RPMI8226 (cell line): Measurements from ENCODE around the gene TTC13.

Source experiments
- DNase-seq: peaks from one replicate; pipeline ENCODE4 v3.0.0-alpha.2; 2015

The TTC13 gene

DNA sequence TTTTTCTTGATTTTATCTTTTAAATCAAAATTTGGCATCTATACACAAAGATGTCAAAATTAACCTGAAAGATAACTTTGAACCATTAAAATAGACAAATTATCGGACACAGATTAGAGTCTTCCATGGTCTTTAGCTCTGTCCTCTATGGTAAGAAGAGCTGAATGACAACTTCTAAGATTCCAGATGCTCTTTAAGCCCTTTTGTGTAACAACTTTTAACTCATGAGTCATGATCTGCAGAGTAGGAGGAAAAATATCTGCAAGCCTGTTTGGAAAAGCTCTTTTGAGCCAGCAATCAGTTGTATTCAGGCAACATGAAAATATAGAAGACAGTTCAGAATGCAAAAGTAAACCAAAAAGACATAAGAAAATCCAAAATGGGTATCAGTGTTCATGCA lies 37.8 kb downstream of the TTC13 start:
- no peak for DNase-seq

DNA sequence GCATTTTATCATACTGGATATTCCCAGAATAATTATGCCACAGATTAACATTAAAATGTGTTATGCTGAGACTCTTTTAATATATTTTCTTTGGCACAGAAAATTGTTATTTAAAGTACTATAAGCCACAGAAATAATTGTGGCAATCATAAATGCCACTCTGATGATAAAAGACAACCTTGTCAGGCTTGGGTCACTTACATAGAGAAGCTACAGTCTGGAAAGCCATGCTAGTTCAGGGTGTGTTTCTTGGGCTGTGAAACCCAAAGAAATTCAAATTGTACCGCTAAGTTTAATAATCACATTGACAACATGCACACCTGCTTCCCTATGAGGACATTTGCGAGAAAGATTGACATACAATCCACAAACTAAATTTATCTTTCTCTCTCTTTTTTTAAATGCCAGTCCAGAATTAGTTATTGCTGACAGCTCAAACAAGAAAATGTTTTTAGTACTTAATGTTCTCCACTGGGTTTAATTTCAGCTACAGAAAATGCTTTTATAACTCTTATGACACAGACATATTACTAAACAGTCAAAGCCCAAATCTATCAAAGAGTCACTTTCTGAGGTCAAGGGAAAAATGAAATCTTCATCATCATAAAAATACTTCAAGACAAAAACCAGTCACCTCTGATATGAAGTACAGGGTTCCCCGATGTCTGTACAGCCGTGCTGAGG lies 38.7 kb downstream of the TTC13 start:
- DNase-seq: no peak

DNA sequence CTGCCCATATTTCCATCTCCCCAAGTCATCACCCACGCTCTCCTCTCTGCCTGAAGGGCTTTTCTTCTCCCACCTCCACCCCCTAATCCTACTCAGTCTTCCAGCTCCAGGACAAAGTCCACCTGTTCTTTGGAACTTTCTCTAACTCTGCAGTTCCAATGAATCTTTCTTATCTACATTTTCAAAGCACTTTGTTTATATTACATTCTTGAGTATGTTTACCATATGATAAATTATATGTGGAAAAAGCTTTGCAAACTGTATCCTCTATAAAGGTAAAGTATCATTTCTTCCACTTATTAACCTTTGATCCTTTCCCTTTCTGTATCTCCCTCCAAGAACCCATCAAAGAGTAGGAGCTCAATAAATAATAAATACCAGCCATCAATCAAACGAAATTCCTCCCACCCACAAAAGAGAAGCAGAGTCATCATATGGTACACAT lies 39.7 kb downstream of the TTC13 start:
- DNase-seq: no peak

DNA sequence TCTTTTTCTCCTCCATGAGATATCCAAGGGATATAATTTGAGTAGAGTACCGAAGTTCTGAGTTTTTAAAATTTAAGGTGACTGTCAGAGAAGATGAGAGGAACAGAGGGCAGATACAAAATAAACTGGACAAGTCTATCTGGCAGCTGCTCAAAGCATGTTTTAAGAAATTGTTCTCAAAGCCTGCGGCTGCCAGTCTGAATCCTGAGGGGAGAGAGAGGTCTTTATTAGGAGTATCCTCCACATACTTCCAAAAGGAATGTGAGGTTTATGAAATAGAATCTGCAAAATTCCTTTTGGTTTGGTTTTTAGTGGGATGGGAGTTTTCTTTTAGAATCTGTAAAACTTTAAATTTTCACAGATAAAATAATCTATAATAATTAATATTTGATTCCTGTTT lies 41.3 kb downstream of the TTC13 start:
- no peak for DNase-seq

DNA sequence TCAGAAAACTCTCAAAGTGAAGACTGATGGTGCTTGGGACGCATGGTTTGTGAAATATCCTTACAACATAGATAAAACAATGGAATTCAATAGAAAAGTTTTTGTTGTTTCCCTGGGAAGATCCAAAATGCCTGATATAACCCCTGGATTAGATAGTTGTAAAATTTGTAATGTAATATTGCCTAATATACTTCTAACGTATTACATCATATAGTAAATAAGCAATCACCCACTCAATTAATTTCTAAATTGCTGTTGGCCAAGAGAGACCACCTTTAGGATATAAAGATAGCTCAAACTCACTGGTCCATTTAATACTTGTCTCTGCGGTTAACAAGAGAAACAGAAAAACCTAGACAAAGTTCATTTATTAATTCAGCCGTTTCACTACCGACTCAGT lies 42.2 kb downstream of the TTC13 start:
- DNase-seq: no peak

DNA sequence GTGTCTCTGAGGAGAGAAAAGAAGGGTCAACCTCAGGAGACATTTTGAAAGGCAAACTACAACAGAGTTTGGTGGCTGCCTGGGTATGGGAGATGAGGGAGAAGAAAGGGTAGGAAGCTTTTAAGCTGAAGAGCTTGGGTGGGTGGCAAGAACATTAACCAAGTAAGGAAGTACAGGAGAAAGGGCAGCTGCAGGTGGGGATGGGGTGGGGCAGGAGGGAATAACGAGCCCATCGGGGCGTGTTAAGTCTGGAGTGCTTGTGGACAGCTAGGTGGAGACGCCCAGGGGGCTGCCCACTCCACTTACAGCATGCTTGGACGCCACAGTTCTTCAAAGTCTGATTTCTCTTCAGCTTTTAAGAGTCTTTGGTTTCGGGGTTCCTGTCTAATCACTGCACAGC lies 42.8 kb downstream of the TTC13 start:
- no peak for DNase-seq

DNA sequence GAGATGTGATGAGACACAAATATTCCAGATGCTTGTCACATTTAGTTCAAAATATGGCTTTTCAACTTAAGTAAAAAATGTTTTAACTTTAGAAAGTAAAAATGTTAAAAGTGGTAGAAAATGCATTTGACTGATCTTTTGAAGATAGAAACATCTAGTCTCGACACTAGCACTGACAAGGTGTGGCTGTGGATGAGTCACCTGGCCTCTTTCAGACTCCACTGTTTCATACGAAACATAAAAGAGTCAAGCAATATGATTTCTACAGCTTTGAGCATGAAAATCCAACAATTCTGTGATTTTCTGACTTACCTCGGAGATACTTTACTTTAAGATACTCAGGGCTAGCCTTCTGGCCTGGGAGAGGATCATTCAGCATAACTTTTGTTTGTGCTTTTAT lies 47.7 kb downstream of the TTC13 start:
- DNase-seq: no peak

DNA sequence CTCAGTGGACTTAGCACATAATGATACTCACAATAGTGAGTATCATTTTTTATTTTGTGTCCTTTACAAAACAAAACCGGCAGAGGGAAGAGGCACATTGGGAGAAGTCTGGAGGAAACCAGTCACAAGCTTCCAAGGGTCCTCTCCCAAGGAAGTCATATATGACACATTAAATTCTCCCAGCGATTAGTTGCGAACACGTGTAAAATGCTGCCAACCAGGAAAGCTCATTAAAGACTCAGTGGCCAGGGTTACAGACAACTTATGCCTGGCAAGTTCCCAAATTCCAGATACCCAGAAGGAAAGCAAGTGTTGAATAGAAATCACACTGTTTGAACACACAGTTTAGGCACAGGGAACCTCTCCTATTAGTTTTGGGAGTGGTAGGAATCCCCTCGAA lies 52.5 kb downstream of the TTC13 start:
- DNase-seq: no peak

DNA sequence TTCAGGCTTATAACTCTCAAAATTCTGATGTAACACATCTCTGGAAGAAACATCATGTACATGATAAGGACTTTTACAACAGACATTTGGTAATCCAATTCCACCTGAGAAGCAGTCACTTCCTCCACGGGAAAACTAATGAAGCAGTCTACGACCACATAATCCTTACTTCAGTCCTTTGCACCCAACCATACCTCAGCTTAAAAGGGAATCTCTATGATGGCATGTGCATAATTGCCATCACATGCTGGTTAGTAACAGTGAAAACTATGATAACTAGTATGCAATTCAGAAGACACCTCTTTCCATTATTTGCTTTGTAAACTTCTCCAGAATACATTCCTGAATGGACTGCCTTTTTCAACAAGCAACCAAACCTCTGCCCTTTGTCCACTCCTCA lies 53.1 kb downstream of the TTC13 start:
- DNase-seq: no peak

DNA sequence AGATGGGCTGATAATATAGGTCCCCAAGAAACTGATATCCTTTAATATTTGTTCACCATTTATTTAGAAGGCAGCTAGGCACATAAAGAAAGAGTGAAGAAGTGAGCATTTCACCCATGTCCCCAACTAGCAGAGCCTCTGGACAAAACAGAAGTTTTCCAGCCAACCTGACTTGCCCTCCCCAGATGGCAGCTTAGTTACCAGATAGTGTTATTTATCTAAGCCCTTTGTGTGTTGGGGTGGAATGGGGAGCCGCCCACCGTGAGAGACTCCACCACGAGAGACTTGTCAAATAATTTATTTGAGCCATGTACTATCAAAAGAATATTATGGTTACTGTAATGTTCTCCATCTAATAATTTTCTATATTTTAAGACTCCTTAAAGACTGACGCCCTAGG lies 55.5 kb downstream of the TTC13 start:
- DNase-seq: no peak

DNA sequence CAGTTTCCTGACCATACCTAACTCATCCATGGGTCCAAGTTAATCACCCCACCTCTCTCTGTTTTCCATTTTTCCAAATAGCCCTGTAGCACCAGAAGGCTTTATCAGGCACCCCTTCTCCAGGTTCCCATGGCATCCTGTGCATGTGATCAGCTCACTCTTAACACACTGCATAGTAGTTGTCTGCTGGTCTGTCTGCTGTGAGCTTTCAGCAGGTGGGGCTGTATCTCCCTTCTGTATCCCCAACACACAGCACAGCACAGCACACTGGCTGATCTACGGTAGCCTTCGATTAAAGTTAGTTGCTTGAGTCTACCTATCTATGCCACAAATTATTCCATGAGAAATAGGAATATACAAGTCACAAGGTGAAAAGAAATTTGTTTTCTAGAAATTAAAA lies 56.0 kb downstream of the TTC13 start:
- DNase-seq: no peak

DNA sequence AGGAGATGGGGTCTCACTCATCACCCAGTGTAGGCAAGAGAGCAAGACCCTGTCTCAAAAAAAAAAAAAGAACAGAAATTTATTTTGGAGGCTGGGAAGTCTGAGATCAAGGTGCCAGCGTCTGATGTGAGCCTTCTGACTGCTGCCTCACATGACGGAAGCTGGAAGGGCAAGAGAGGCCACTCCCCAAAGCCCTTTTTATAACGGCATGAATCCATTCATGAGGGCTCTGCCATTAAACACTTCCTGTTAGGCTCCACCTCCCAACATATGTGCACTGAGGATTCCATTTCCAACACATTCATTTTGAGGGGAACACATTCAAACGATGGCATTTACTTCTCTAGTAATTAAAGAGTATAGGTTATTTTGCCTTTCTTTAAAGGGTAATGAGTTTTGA lies 59.5 kb downstream of the TTC13 start:
- DNase-seq: no peak

DNA sequence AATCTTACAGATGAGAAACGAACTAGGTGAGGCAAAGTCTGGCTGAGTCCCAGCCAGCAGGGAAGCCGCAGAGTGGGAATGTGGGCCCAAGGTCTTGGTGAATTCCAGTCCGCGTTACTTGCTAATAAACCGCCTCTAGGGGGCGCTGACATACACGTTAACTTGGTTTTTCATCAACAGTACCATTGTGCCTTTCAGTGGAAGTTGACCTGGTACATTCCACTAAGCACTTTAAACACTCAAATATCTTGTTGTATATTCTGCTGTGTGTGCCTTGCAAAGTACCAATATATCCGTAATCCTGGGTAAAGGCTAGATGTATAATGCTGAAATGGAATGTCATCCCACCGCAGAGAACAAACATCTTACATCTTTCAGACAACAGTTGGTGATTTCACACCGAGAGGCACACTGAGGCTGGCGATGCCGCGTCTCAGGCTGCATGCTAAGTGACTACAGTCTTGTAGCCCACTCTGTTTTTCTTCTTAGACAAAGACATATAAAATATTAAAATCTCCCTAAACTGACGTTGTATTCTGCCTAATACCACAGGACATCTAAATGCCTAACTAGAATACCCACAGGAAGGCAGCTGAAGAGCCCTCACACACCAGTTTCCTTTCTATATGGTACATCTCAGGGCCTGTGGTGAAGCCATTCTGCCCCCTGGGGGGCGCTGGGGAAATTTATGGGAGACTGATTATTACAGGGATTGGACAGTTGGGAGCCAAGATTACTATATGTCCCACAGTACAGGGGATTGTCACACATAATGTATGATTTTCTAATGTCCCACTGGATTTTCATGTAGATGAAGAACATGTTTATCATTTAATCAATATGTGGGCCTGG lies 61.2 kb downstream of the TTC13 start:
- DNase-seq: peak; percentile 85

DNA sequence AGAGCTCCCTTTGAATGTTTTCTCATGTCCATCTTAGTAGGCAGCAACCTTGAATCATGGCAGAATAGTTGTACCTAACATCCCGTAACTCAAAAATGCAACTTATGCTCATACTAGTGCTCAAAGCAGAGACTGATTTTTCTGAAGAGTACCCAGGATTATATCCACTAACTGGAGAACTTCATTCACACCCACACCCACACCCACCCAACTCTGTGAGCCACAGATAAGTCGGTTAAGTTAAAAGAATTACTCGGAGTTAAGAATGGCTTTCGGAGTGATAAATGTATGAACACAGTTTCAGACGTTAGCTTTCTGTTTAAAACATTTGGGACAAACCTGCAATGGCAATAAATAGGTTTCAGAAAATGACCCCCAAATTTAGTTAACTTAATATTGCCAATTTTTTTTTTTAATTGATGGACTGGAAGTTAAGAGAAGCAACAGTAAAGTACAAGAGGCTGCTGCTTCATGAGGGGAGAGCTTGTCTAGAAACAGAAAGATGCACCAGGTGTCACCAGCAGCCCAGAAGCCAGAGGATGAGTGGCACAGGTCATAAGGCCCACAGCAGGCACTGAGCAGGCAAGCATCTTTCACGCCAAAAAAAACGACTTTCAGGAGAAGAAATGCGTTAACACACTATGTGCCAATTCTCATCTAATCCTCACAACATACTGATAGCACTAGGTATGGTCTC lies 61.9 kb downstream of the TTC13 start:
- no peak for DNase-seq

DNA sequence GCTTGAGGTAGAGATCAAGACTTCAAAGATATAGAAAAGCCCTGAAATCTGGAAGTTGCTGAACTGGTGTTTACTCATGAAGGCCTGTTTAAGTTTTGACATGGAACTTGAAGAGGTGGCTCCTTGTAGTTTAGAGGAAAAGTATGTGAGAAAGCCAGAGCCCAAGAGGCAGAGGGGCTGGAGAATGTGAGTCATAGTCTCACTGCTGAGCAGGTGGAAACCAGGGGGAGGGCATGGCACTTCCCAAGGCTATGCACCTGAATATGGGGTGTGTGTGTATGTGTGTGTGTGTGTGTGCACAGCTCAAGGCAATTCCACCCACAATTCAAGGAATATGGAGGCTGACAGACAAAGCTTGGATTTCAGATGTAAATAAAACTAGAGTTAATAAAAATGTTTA lies 63.6 kb downstream of the TTC13 start:
- DNase-seq: no peak

DNA sequence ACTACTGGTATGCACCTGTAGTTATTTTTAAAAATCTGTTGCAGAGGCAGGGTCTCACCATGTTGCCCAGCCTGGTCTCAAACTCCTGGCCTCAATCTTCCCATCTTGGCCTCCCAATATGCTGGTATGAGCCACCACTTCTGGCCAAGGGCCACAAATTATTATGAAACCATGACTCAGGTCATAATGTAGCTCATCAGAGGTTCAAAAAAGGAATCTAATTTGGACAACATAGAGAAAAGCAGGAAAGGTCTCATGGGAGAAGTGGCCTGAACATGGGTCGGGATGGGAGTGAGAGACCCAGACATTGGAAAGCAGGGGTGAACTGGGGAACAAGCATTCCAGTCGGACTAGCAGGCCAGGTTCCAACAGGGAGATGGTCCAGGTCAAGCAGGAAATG lies 65.2 kb downstream of the TTC13 start:
- no peak for DNase-seq

DNA sequence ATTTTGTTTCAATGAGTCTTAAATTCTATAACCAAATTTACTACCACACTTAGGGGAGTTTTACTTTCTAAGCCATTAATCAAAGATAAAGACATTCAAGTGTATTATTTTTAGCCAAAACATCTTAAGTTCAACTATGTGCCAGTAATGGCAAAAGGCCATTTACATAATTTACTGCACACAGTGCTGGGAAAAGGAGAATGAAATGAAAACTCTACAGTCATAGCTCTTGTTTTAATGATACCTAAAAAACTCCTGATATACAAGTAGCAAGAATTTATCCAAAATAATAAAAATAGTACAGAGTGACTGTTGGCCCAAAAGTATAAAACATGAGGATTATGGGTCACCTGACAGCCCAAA lies 67.9 kb downstream of the TTC13 start:
- no peak for DNase-seq

DNA sequence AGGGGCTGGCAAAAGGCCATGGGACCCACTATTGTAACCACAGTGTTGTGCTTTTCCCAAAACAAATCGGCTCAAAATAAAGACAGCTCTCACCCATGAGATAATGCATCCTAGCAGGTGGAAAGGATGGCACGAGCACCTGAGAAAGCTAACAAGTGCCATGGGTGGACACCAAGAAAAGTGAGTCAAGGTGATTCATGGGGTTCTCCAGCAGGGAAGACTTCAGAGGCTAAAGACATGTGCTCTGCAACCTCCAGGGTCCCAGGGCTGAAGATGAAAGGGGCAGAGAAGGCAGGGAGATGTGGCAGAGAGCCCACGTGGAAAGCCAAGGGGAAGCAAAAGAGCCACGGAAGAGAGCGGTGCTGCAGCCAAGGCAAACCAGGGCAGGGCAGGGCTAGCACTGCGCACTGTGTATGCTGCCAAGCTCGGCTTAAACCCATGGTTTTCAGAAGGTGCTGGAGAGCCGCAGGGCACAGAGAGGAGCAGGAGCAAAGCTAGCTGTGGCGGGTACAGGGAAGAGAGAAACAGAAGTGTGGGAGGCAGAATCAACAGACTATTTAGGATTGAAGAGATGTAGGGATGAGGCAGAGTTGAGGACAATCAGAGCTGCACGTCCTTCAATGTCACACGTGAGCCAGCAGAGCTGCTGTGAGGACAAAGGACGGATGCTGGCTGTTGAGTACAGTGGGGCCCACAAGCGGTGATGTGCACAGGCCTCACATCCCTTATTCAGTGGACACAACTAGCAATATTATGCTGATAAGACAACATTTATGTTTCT lies 68.5 kb downstream of the TTC13 start:
- no peak for DNase-seq

DNA sequence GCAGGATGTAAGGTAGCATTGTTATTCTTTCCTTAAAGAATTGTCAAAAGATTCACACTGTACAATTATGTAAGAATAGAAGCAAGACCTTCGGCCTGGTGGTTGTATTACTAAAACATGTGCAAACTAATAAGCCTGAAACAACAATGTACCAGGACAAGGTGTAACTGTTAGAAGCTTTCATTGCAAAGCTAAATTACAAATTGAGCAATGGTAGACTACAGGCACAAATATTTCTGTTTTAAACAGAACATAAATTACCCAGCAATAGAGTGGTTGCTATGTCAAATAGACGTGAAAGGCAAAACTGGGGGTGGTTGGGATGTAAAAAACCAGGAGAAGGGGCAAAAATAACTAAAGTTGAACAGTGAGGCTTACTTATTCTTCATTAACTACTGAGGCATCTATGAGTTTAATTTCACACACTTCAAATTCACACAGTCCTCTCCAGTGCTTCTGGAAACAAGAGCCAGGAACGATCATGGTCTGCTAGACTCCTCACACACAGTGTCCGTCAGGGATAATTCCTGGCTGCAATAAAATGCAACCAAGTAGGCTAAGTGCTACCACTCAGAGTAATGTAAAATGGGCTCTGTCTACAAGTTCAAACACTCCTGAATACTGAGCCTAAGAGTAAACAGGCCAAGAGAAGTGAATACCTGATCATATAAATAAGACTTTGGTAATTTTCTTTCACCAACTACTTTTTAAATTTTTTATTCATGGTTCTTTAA lies 71.0 kb downstream of the TTC13 start:
- DNase-seq: no peak

DNA sequence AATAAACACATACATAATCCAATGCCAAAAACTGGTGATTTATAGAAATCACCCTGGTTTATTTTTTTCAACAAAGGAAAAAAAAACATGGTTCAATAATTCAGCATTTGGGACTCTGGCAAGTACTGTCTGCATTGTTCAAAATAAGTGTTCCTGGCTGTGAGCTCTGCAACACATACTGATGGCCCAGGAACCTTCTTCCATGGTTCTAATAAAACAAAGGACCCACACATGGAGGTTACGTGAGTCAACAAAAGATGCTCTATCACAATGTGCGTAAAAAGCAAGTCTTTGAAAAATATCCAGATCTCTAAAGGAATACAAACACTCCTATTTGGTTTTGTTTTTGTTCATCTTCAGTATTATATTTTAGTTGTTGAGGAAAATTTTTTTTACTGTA lies 72.4 kb downstream of the TTC13 start:
- DNase-seq: no peak

DNA sequence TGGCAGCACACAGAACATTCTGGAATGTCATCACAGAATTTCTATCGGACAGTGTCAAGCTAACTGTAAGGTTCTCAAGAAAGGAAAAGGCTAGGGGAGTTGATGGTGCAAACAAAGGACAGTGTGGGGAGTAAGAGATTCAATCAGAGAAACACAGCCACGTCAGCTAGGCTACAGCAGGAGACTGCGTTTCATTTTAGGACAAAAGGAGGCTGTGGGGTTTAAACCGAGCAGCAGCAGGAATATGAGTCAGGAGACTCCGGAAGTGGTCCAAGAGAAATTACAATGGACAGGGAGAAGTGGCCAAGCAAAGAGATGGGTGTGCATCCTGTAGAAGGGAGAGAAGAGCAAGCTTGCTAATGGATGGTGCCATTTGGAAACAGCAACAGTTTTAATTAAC lies 72.9 kb downstream of the TTC13 start:
- no peak for DNase-seq

DNA sequence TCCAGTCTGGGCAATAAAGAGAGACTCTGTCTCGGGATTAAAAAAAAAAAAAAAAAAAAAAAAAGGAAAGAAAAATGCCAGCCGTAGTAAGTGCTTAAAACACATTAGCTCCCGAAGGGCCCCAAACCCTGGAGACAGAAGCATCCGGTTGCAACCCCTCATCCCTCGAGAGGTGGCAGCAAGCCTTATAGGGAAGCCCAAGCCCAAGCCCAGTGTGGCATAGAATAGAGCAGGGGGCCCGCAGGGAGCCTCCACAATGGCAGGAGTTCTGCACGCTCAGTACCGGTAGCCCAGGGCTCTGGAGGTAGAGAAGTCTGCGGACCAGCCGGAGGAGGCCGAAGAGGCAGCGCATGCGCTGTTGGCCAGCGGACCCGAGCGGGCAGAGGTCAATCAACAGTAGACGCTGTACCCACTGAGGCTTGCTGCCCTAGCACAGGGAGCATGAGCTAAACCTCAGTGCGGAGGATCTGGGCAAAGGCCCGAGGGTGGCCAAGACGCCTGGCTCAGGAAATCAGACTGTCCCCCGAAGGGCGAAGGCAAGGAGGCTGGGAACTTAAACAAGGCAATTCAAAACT lies 76.2 kb downstream of the TTC13 start:
- no peak for DNase-seq
